ENCODE data around the gene JAKMIP2.

DNA sequence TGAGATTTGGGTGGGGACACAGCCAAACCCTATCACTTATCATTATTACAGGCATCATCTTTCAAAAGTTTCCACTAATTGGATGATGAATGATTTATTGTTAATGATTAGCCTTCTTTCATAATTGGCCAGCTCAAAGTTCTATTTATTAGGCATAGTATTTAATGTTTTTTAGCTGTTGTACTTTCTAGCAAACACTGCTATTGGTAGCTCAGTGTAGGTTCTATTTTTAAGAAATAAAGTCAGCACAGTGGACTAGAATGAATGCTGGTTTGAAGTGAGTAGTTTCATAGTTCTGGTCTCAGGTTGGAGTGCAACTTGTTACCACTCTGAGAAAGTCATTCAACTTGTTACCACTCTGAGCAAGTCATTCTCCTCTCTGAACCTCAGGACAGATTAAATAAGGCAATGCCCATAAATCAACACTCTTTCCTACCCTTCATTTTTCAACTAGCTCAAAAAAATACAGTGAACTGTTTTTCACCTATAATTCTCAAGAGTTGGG is 46.9 kb downstream of the JAKMIP2 start:
- TF ChIP-seq, protein P1, sequence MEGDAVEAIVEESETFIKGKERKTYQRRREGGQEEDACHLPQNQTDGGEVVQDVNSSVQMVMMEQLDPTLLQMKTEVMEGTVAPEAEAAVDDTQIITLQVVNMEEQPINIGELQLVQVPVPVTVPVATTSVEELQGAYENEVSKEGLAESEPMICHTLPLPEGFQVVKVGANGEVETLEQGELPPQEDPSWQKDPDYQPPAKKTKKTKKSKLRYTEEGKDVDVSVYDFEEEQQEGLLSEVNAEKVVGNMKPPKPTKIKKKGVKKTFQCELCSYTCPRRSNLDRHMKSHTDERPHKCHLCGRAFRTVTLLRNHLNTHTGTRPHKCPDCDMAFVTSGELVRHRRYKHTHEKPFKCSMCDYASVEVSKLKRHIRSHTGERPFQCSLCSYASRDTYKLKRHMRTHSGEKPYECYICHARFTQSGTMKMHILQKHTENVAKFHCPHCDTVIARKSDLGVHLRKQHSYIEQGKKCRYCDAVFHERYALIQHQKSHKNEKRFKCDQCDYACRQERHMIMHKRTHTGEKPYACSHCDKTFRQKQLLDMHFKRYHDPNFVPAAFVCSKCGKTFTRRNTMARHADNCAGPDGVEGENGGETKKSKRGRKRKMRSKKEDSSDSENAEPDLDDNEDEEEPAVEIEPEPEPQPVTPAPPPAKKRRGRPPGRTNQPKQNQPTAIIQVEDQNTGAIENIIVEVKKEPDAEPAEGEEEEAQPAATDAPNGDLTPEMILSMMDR (IDR thresholded peaks at IDR 0.05), result no peak
- TF ChIP-seq POLR2AphosphoS5 (IDR thresholded peaks at IDR 0.05), result no peak
- no peak for TF ChIP-seq POLR2A (IDR thresholded peaks at IDR 0.05)
- TF ChIP-seq EP300 (IDR thresholded peaks at IDR 0.05), result no peak
